GM12875 (cell line): ENCODE measurements around the gene APBA1.

Experiments
- H3K4me3 ChIP-seq: one replicate; pipeline ENCODE4 v1.5.1; 2011; ENCODE audit warnings: low read depth, low read length, control low read depth
- TF ChIP-seq, protein P1 (sequence below): IDR thresholded peaks from 2 replicates; pipeline ENCODE4 v1.5.1; 2011; ENCODE audit warnings: low read depth, mild to moderate bottlenecking, control low read depth, inconsistent platforms, low read length, moderate library complexity, borderline replicate concordance; ENCODE audit not compliant: insufficient read depth

APBA1 gene

DNA sequence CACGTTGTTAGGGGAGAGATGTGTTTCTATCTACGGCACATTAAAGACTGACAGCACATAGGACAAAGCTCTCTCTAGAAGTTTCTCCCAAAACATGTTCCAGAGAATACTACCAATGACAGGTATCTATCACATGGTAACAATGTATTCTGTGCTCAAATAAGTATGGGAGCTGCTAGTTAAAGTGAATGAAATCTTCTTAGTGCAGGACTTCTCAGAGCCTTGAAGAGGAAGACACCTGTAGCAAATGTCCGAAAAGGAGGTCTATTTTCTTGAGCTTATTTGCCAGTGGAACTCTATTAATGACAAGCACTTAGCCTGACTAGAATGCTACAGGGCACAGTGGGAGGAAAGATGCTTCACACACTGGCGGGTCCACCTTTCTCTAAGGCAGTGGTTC is 209.8 kb downstream of the APBA1 start:
- H3K4me3 ChIP-seq: no peak overlapping the region
- TF ChIP-seq, protein P1, sequence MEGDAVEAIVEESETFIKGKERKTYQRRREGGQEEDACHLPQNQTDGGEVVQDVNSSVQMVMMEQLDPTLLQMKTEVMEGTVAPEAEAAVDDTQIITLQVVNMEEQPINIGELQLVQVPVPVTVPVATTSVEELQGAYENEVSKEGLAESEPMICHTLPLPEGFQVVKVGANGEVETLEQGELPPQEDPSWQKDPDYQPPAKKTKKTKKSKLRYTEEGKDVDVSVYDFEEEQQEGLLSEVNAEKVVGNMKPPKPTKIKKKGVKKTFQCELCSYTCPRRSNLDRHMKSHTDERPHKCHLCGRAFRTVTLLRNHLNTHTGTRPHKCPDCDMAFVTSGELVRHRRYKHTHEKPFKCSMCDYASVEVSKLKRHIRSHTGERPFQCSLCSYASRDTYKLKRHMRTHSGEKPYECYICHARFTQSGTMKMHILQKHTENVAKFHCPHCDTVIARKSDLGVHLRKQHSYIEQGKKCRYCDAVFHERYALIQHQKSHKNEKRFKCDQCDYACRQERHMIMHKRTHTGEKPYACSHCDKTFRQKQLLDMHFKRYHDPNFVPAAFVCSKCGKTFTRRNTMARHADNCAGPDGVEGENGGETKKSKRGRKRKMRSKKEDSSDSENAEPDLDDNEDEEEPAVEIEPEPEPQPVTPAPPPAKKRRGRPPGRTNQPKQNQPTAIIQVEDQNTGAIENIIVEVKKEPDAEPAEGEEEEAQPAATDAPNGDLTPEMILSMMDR: no peak

DNA sequence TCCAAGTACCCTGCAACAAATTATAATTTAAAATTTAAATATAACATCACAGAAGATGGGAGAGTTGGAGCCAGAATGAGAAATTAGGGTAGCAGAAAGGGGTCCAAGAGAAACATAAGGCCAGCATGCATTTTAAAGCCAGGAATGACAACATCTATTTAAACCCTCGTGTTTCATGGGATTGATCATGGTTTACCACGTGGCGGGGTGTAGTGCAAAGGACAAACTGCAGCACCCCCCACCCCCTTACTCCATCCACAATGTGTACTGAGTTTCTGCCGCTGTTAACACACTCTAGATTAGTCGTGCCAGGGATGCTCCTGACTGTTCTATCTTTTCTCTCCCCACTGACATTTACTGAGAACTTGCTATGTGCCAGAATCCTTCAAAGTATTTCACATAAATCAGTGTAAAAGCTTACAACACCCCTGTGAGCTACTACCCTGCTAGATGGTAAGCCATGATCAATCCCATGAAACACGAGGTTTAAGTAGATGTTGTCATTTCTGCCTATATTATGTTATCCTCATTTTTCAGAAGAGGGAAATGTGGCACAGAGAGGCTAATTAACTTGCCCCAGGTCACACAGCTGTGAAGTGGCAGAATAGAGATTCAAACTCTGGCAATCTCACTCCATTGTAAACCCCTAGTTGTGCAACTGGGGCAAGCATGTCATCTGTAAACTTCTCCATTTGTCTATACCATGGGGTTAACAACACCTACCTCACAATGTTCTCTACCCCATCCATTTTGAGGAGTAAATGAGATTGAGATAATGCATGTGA is 210.9 kb downstream of the APBA1 start:
- H3K4me3 ChIP-seq: no peak overlapping the region
- TF ChIP-seq, protein P1: no peak

DNA sequence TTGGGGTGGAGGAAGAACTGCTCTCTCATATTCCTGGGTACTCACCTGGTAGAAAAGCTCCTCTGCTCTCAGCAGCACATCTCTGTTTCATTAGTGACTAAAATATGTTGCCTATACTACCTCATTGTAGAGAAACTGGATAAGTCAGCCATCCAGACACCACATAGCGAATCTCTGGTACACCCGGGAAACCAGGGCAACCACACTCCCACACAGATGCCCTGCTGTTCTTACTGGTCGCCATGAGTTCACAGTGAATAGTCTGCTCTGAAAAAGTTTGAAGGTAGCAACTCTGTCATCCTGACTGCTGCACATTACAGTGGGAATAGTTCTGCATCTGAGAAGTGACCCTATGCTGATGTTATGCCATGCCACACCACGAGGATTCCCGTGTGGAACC is 212.2 kb downstream of the APBA1 start:
- no peak overlapping the region for H3K4me3 ChIP-seq
- TF ChIP-seq, protein P1: no peak

DNA sequence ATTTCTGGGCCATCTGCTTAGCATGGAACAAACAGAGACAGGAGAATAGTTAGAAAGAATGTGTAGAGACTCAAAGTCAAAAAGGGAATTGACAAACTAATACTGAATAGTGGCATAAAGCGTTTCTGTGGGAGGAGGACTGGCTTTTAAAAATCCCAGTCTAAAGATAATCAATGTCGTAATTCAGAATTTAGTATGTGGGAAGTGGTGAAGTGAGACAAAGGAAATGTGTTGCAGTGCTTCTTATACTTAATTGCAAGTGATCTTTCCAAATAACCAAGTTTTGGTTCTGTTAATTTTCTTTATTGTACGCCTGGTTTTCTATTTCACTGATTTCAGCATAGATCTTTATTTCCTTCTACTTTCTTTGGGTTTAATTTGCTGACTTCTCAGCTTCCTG is 214.0 kb downstream of the APBA1 start:
- TF ChIP-seq, protein P1: no peak
- no peak overlapping the region for H3K4me3 ChIP-seq

DNA sequence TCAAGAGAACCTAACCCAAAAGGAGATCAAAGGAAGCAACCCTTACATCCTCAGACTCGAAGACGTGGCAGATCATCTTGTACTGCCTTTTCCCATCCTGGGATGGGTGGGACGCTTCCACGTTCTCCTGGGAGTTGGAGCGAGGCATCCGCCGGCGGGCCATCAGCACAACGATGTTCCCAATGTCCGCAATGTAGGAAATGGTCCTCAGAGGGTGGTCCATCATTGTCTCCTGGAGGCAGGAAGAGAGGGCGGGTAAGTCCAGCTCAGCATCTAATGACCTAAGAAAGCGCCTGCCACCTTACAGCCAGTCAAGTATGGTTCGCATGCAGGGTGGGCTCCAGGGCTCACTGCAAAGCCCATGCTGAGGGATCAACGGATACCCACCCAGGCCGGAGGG is 216.0 kb downstream of the APBA1 start:
- TF ChIP-seq, protein P1: no peak
- H3K4me3 ChIP-seq: no peak overlapping the region

DNA sequence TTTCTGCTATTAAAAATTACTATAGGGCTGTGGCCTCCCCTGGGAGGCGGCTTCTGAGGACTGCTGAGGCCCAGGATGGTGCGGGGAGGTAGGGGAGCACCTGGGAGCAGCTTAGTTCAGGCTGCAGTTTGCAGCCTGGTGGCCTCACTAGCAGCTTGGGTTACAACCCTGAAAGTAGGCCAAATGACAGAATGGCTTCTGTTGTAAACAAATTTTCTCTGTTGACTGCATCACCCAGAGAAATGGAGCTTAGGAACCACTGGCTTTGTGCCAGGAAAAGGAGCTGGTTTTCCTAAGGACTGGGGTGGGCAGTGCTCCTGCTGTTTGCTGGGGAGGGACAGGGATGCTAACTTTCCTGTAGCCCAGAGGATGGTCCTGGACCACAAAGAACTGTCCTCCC is 216.9 kb downstream of the APBA1 start:
- no peak overlapping the region for H3K4me3 ChIP-seq
- TF ChIP-seq, protein P1: no peak

DNA sequence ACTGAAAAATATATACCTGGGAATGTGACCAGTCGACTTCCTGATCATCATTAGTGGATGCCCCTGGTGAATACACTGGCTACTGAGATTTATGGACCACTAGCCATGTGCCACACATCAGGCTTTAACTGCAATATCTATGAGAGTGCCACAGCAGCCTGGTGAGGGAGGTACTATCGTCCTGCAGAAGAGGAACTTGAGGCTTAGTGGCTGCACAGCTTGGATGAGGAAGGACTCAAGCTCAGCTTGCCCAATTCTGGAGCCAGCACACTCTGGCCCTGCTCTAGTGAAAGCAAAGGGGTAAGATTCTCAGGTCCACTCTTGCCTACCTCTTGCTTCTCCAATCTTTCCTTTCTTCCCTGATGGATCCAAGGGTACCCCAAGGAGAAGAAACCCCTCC is 217.8 kb downstream of the APBA1 start:
- no peak overlapping the region for H3K4me3 ChIP-seq
- TF ChIP-seq, protein P1: no peak
